ENCODE measurements around the gene PPID. TPM values are rescaled to one million over a fixed set of nuclear protein-coding genes. Genes with fewer than 3 reads are reported as not detected.
"Not testable (repeated sequence)": the region's sequence is repeated elsewhere in the genome, so short reads cannot be mapped to it uniquely, and the experiment has no call there.

Gene PPID
- total and polyA plus RNA-seq, 9 of the 15 experiments (the other 6 are each of a cell fraction or from before 2014, with no cell fraction given), result 46.5 to 160 (median 98.6) TPM

- no peak overlapping the region for H2AFZ ChIP-seq (ENCODE audit: low read depth, low read length)
- in situ Hi-C loops (cut with MboI), result no loop called here
These were observed 33.4 kb upstream of the PPID start for GRCh38 chr4:158756588-158756987.

GRCh38 chr4:158755819-158756218 is 32.6 kb upstream of the PPID start:
- H3K27ac ChIP-seq (ENCODE audit: extremely low read depth, low read depth, low read length); BruUV-seq (replicated peaks); ATAC-seq; FAIRE-seq; H3K4me3 ChIP-seq; H3K4me1 ChIP-seq (replicated peaks in 1 of 2; ENCODE audit: control insufficient read depth in 2 of 2, insufficient read depth in 2 of 2, low read length in 2 of 2); DNase-seq (ENCODE audit: extremely low read depth in 1 of 4, low spot score in 3 of 4); in situ Hi-C loops (cut with MboI); H3K36me3 ChIP-seq (ENCODE audit: control insufficient read depth, insufficient read depth, low read length); H3K4me2 ChIP-seq (ENCODE audit: insufficient read depth, low read length); H3K79me2 ChIP-seq (ENCODE audit: control insufficient read depth, insufficient read depth, low read length); H2AFZ ChIP-seq (ENCODE audit: low read depth, low read length); H3K9me3 ChIP-seq (replicated peaks; ENCODE audit: control insufficient read depth, insufficient read depth, low read depth, low read length); H4K20me1 ChIP-seq (replicated peaks; ENCODE audit: control insufficient read depth, insufficient read depth, low read length); CTCF ChIA-PET (ENCODE audit: low intra/inter-chr PET ratio); H3K27me3 ChIP-seq (ENCODE audit: control insufficient read depth in 2 of 2, insufficient read depth in 2 of 2, low read length in 2 of 2); H3K9me1 ChIP-seq (ENCODE audit: control insufficient read depth, insufficient read depth, low read length); intact Hi-C loops (cut with micrococcal nuclease); H3K9ac ChIP-seq (ENCODE audit: insufficient read depth in 1 of 2, low read depth in 2 of 2, low read length in 2 of 2): not testable (repeated sequence)
- POLR2A ChIA-PET, result interaction anchor here (1.5 kb wide), 1 partner anchor 8 kb away, joined by 4 read pairs; no protein-coding TSS in a partner anchor
- WGBS (ENCODE audit: insufficient coverage, low coverage, missing lambda C conversion rate), result 31% methylated on average over 7 of the region's 7 CpGs

More at GRCh38 chr4:158756588-158756987, 33.4 kb upstream of the PPID start:
- no TSS peak for BruUV-seq (replicated peaks)
- FAIRE-seq (no peak), ATAC-seq (no peak), DNase-seq (ENCODE audit: extremely low read depth in 1 of 4, low spot score in 3 of 4) (no peak)
- no peak overlapping the region for H3K9ac ChIP-seq (ENCODE audit: insufficient read depth in 1 of 2, low read depth in 2 of 2, low read length in 2 of 2)
- peaks cover 0 to 4% of the 10 kb centered on the region in 2 experiments; a peak in 1 of 5 replicates for H3K4me1 ChIP-seq (replicated peaks in 1 of 2; ENCODE audit: control insufficient read depth in 2 of 2, insufficient read depth in 2 of 2, low read length in 2 of 2)
- intact Hi-C loops (cut with micrococcal nuclease), result no loop called here
- no peaks in the 10 kb centered on the region for H3K9me1 ChIP-seq (ENCODE audit: control insufficient read depth, insufficient read depth, low read length)
- H3K27me3 ChIP-seq (ENCODE audit: control insufficient read depth in 2 of 2, insufficient read depth in 2 of 2, low read length in 2 of 2), result no peaks in the 10 kb centered on the region
- H3K4me3 ChIP-seq, result no peak overlapping the region
- H3K9me3 ChIP-seq (replicated peaks; ENCODE audit: control insufficient read depth, insufficient read depth, low read depth, low read length), result no peaks in the 10 kb centered on the region
- no peaks in the 10 kb centered on the region for H3K79me2 ChIP-seq (ENCODE audit: control insufficient read depth, insufficient read depth, low read length)
- TF ChIP-seq ZHX1 (conservative IDR thresholded peaks at IDR 0.05; ENCODE audit: low read length) (no peak), ZNF583 (CRISPR knock-in tag; IDR thresholded peaks at IDR 0.05) (peak; percentile 96)
- ChIA-PET CTCF (ENCODE audit: low intra/inter-chr PET ratio) (no interaction called here), POLR2A (no interaction called here)
- H3K4me2 ChIP-seq (ENCODE audit: insufficient read depth, low read length), result no peak overlapping the region
- H3K27ac ChIP-seq (ENCODE audit: extremely low read depth, low read depth, low read length), result no peak overlapping the region
- H4K20me1 ChIP-seq (replicated peaks; ENCODE audit: control insufficient read depth, insufficient read depth, low read length), result no peaks in the 10 kb centered on the region
- no peaks in the 10 kb centered on the region for H3K36me3 ChIP-seq (ENCODE audit: control insufficient read depth, insufficient read depth, low read length)
